ENCODE data around the gene OR51B6. TPM values are rescaled to one million over a fixed set of nuclear protein-coding genes. Genes with fewer than 3 reads are reported as not detected.

OR51B6 gene
- total RNA-seq, 1 experiment from 2014 or later: not detected

- Histone ChIP-seq H3K27me3 (ENCODE audit: control insufficient read depth, insufficient read depth, low read length) (no peaks in the 10 kb centered on the region), H3K36me3 (ENCODE audit: control insufficient read depth, insufficient read depth, low read length) (no peaks in the 10 kb centered on the region), H3K4me1 (ENCODE audit: control insufficient read depth, insufficient read depth, low read length) (no peaks in the 10 kb centered on the region), H3K9me3 (ENCODE audit: control insufficient read depth, insufficient read depth, low read depth, low read length) (no peaks in the 10 kb centered on the region), H3K27ac (ENCODE audit: low read length) (no peak overlapping the region), H3K4me3 (ENCODE audit: low read depth in 2 of 2, low read length in 2 of 2) (no peak overlapping the region)
- no peak for TF ChIP-seq SIN3A (IDR thresholded peaks at IDR 0.05; ENCODE audit: borderline replicate concordance, insufficient read depth, low read depth, low read length)
- no peak for TF ChIP-seq CTCF (IDR thresholded peaks at IDR 0.05)
- no peak for TF ChIP-seq POLR2AphosphoS5 (IDR thresholded peaks at IDR 0.05; ENCODE audit: low read depth, low read length)
- no peak for TF ChIP-seq REST (IDR thresholded peaks at IDR 0.05; ENCODE audit: insufficient read depth in 1 of 2, low read depth in 2 of 2, low read length in 1 of 2)
- no peak for TF ChIP-seq TCF7L2 (IDR thresholded peaks at IDR 0.05; ENCODE audit: low read depth, low read length)
- intact Hi-C loops (cut with micrococcal nuclease; ENCODE audit: unreplicated experiment): no loop called here
- no peak for DNase-seq (ENCODE audit: low read depth, low spot score)
- CTCF ChIA-PET: no interaction called here
- POLR2A ChIA-PET: no interaction called here
- no TSS peak for BruUV-seq (replicated peaks)
- in situ Hi-C loops (cut with HindIII; ENCODE audit: low pct_unique_long_range_greater_than_20kb, low sequenced_read_pairs): no loop called here
- no peak for ATAC-seq
Observed at GRCh38 chr11:5339771-5340322, 11.5 kb upstream of the OR51B6 start.

GRCh38 chr11:5343474-5344335 is 7.6 kb upstream of the OR51B6 start, which contains the start of gene OR51B5:
OR51B5 (minus strand) TSS chr11:5343524; CDS start chr11:5343524, 0 bp downstream.
- in situ Hi-C loops (cut with HindIII; ENCODE audit: low pct_unique_long_range_greater_than_20kb, low sequenced_read_pairs): no loop called here
- Histone ChIP-seq H3K36me3 (ENCODE audit: control insufficient read depth, insufficient read depth, low read length) (no peaks in the 10 kb centered on the region), H3K27me3 (ENCODE audit: control insufficient read depth, insufficient read depth, low read length) (no peaks in the 10 kb centered on the region), H3K4me1 (ENCODE audit: control insufficient read depth, insufficient read depth, low read length) (no peaks in the 10 kb centered on the region), H3K9me3 (ENCODE audit: control insufficient read depth, insufficient read depth, low read depth, low read length) (no peaks in the 10 kb centered on the region), H3K27ac (ENCODE audit: low read length) (no peak within 1 kb of the TSS), H3K4me3 (ENCODE audit: low read depth in 2 of 2, low read length in 2 of 2) (no peak within 1 kb of the TSS)
- TF ChIP-seq REST (IDR thresholded peaks at IDR 0.05; ENCODE audit: insufficient read depth in 1 of 2, low read depth in 2 of 2, low read length in 1 of 2): no peak
- no peak for TF ChIP-seq CTCF (IDR thresholded peaks at IDR 0.05)
- TF ChIP-seq POLR2AphosphoS5 (IDR thresholded peaks at IDR 0.05; ENCODE audit: low read depth, low read length): no peak
- no peak for TF ChIP-seq TCF7L2 (IDR thresholded peaks at IDR 0.05; ENCODE audit: low read depth, low read length)
- no peak for TF ChIP-seq SIN3A (IDR thresholded peaks at IDR 0.05; ENCODE audit: borderline replicate concordance, insufficient read depth, low read depth, low read length)
- POLR2A ChIA-PET: no interaction called here
- no peak for DNase-seq (ENCODE audit: low read depth, low spot score)
- CTCF ChIA-PET: no interaction called here
- intact Hi-C loops (cut with micrococcal nuclease; ENCODE audit: unreplicated experiment): no loop called here
- BruUV-seq (replicated peaks): no TSS peak
- no peak for ATAC-seq
